Ovary (tissue), 3 donors: Measurements from ENCODE around the gene METTL3.

Source experiments
- EP300 ChIP-seq: sonication (generic); formaldehyde crosslinking; IDR thresholded peaks from one replicate; pipeline ENCODE4 v1.6.1; 2017; ENCODE audit warnings: antibody characterized with exemption
- POLR2A ChIP-seq: fragments of 450-650 bp; IDR thresholded peaks from one replicate; pipeline ENCODE4 v1.6.1; 2017; ENCODE audit warnings: antibody characterized with exemption, mild to moderate bottlenecking, moderate library complexity
- TF ChIP-seq, protein P1 (sequence below), 3 donors: fragments of 450-650 bp in 2 of 3; fragments of 200-600 bp in 1 of 3; IDR thresholded peaks; one replicate each; pipeline versions ENCODE4 v1.5.1 to v1.8.0; 2016 to 2022; ENCODE audit warnings: antibody characterized with exemption in 3 of 3, mild to moderate bottlenecking in 1 of 3
- donor health status: DM: no; HTN: no; CAD: no.

DNA sequence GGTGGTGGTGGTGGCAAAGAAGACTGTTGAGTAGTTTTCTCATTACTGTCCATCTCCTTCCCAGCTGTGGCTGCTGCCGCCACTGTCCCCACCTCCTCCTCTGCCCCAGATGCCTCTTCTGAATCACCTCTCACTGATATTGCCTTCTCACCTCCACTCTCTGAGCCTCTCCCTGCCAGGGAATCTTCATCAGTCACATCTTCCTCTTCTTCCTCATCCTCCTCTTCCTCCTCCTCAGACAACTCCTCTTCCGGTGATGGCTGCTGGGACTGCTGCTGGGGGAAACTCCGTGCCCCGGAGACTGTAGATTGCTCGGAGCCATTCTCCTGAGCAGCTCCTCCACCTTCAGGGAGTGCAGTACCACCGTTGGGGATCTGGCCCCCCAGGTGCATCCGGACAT lies 12.1 kb upstream of the METTL3 start:
- TF ChIP-seq, protein P1, sequence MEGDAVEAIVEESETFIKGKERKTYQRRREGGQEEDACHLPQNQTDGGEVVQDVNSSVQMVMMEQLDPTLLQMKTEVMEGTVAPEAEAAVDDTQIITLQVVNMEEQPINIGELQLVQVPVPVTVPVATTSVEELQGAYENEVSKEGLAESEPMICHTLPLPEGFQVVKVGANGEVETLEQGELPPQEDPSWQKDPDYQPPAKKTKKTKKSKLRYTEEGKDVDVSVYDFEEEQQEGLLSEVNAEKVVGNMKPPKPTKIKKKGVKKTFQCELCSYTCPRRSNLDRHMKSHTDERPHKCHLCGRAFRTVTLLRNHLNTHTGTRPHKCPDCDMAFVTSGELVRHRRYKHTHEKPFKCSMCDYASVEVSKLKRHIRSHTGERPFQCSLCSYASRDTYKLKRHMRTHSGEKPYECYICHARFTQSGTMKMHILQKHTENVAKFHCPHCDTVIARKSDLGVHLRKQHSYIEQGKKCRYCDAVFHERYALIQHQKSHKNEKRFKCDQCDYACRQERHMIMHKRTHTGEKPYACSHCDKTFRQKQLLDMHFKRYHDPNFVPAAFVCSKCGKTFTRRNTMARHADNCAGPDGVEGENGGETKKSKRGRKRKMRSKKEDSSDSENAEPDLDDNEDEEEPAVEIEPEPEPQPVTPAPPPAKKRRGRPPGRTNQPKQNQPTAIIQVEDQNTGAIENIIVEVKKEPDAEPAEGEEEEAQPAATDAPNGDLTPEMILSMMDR (IDR thresholded peaks at IDR 0.05) = no peak
- TF ChIP-seq EP300 = no peak
- TF ChIP-seq POLR2A = no peak
